Ishikawa (cell line): ENCODE measurements around the gene MTHFD1.

ENCODE experiments used
- CEBPB ChIP-seq: IDR thresholded peaks from 2 replicates; pipeline ENCODE4 v1.6.1; 2012
- CREB1 ChIP-seq: IDR thresholded peaks from 2 replicates; pipeline ENCODE4 v1.6.1; 2012; ENCODE audit warnings: low read depth
- EGR1 ChIP-seq: IDR thresholded peaks from 2 replicates; pipeline ENCODE4 v1.6.1; 2012
- EP300 ChIP-seq: IDR thresholded peaks from 2 replicates; pipeline ENCODE4 v1.6.1; 2012; ENCODE audit warnings: borderline replicate concordance
- FOXM1 ChIP-seq: IDR thresholded peaks from 2 replicates; pipeline ENCODE4 v1.6.1; 2012; ENCODE audit warnings: low read depth, borderline replicate concordance
- MAX ChIP-seq: IDR thresholded peaks from 2 replicates; pipeline ENCODE4 v1.6.1; 2012
- NFIC ChIP-seq: IDR thresholded peaks from 2 replicates; pipeline ENCODE4 v1.6.1; 2012
- RAD21 ChIP-seq: IDR thresholded peaks from 2 replicates; pipeline ENCODE4 v1.6.1; 2012; ENCODE audit warnings: low read depth
- REST ChIP-seq: IDR thresholded peaks from 2 replicates; pipeline ENCODE4 v1.6.1; 2012; ENCODE audit warnings: low read depth, mild to moderate bottlenecking
- TAF1 ChIP-seq: IDR thresholded peaks from 2 replicates; pipeline ENCODE4 v1.6.1; 2012; ENCODE audit warnings: low read depth, mild to moderate bottlenecking
- TCF12 ChIP-seq: IDR thresholded peaks from 2 replicates; pipeline ENCODE4 v1.6.1; 2012; ENCODE audit warnings: low read depth
- TEAD4 ChIP-seq: IDR thresholded peaks from 2 replicates; pipeline ENCODE4 v1.6.1; 2012
- YY1 ChIP-seq: IDR thresholded peaks from 2 replicates; pipeline ENCODE4 v1.6.1; 2012; ENCODE audit warnings: low read depth
- ZBTB7A ChIP-seq: IDR thresholded peaks from 2 replicates; pipeline ENCODE4 v1.6.1; 2012; ENCODE audit warnings: low read depth

- TF ChIP-seq FOXM1: no peak
- TF ChIP-seq MAX: no peak
- TF ChIP-seq TCF12: no peak
- no peak for TF ChIP-seq NFIC
- TF ChIP-seq RAD21: no peak
- TF ChIP-seq YY1: no peak
- no peak for TF ChIP-seq CREB1
- TF ChIP-seq REST: no peak
- TF ChIP-seq ZBTB7A: no peak
- TF ChIP-seq EGR1: no peak
- no peak for TF ChIP-seq EP300
- no peak for TF ChIP-seq CEBPB
- no peak for TF ChIP-seq TAF1
- TF ChIP-seq TEAD4: no peak
Observed at GRCh38 chr14:64434528-64434927, 46.4 kb downstream of the MTHFD1 start.
